IPS DF 6.9 (cell line): ENCODE measurements around the gene ZNF25.
A peak's percentile ranks its signal among the peaks of the same experiment; 100 is the strongest.
"Not testable (repeated sequence)": the region's sequence is repeated elsewhere in the genome, so short reads cannot be mapped to it uniquely, and the experiment has no call there.

Experiments
- DNase-seq: peaks from one replicate; pipeline ENCODE4 v3.0.0-alpha.2; 2013; ENCODE audit warnings: low read depth, low spot score
- H3K27ac ChIP-seq: one replicate; pipeline ENCODE4 v1.5.1; 2013; ENCODE audit warnings: low read length, control low read depth
- H3K27me3 ChIP-seq: 2 replicates; pipeline ENCODE4 v1.6.1; 2013; ENCODE audit warnings: mild to moderate bottlenecking, low read length; ENCODE audit not compliant: control insufficient read depth, insufficient read depth
- H3K36me3 ChIP-seq: 2 replicates; pipeline ENCODE4 v1.6.1; 2013; ENCODE audit warnings: low read length; ENCODE audit not compliant: control insufficient read depth, insufficient read depth
- H3K4me1 ChIP-seq: 2 replicates; pipeline ENCODE4 v1.6.1; 2013; ENCODE audit warnings: low read length; ENCODE audit not compliant: control insufficient read depth, insufficient read depth
- H3K4me3 ChIP-seq: 2 replicates; pipeline ENCODE4 v1.5.1; 2013; ENCODE audit warnings: mild to moderate bottlenecking, low read length
- H3K9me3 ChIP-seq: 2 replicates; pipeline ENCODE4 v1.6.1; 2013; ENCODE audit warnings: low read length, inconsistent platforms; ENCODE audit not compliant: control insufficient read depth, insufficient read depth
- WGBS: extraction: QIAGEN DNeasy Blood & Tissue Kit; methylation state at CpG from one replicate; pipeline ENCODE4 v1.1.7; 2013; ENCODE audit warnings: mixed read lengths, missing lambda C conversion rate; ENCODE audit not compliant: insufficient read length, insufficient coverage; 5-methylcytosine and 5-hydroxymethylcytosine counted together

The ZNF25 gene

GRCh38 chr10:37976091-37976879 is at the start of gene ZNF25:
Gene ZNF25, minus strand, starts transcription at chr10:37976647. Its CDS starts 4,925 bp downstream, at chr10:37971722.
- WGBS = no CpG with 5 or more reads among the region's 66 CpGs
- Histone ChIP-seq H3K27ac (no peak within 1 kb of the TSS), H3K4me3 (peak within 1 kb of the TSS; percentile 64)

DNA sequence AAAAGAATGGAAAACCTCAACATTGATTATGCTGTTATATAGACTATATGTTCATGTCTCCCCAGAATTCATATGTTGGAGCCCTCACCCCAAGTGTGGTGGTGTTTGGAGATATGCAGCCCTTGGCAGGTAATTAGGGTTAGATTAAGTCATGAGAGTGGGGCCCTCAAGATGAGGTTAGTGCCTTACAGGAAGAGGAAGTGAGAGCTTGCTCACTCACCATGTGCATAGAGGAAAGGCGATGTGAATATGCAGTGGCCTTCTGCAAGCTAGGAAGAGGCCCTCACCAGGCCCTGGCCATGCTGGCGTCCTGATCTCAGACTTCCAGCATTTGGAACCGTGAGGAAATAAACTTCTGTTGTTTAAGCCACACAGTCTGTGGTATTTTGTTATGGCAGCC is 48.8 kb upstream of the ZNF25 start:
- Histone ChIP-seq H3K9me3 (no peaks in the 10 kb centered on the region), H3K27me3 (no peaks in the 10 kb centered on the region), H3K4me1 (no peaks in the 10 kb centered on the region), H3K4me3 (no peak overlapping the region), H3K27ac (no peak overlapping the region), H3K36me3 (no peaks in the 10 kb centered on the region)
- DNase-seq = no peak
- no CpG with 5 or more reads among the region's 3 CpGs for WGBS

More at GRCh38 chr10:37976091-37976879, at the start of gene ZNF25:
- Histone ChIP-seq H3K27me3 (no peaks in the 10 kb centered on the region), H3K36me3 (no peaks in the 10 kb centered on the region), H3K9me3 (no peaks in the 10 kb centered on the region; the same call in 1 of the 2 replicates), H3K4me1 (no peaks in the 10 kb centered on the region)
- peak; percentile 97 for DNase-seq

- not testable (repeated sequence) for H3K4me3 ChIP-seq, H3K27ac ChIP-seq, H3K27me3 ChIP-seq, DNase-seq, H3K9me3 ChIP-seq, H3K36me3 ChIP-seq, H3K4me1 ChIP-seq
- no CpG with 5 or more reads among the region's 4 CpGs for WGBS
Observed at GRCh38 chr10:38019124-38019523, 42.7 kb upstream of the ZNF25 start.

- Histone ChIP-seq H3K4me1 (no peaks in the 10 kb centered on the region), H3K27me3 (no peaks in the 10 kb centered on the region), H3K36me3 (peaks cover 2% of the 10 kb centered on the region; the same call in 1 of the 2 replicates), H3K9me3 (no peaks in the 10 kb centered on the region), H3K27ac (no peak overlapping the region), H3K4me3 (no peak overlapping the region)
- DNase-seq = no peak
- no CpG with 5 or more reads among the region's 1 CpG for WGBS
Observed at GRCh38 chr10:38016354-38016753, 39.9 kb upstream of the ZNF25 start.

- Histone ChIP-seq H3K4me3 (peak within 1 kb of the TSS; percentile 62; the same call in 1 of the 2 replicates), H3K27ac (no peak within 1 kb of the TSS), H3K36me3 (no peaks in the 10 kb centered on the region), H3K9me3 (no peaks in the 10 kb centered on the region), H3K27me3 (0 out of 2 replicates have a peak, but pooled peaks cover 1% of the 10 kb centered on the region), H3K4me1 (no peaks in the 10 kb centered on the region)
- WGBS = no CpG with 5 or more reads among the region's 46 CpGs
- peak; percentile 75 for DNase-seq
Observed at GRCh38 chr10:38010119-38010903, 33.9 kb upstream of the ZNF25 start, which contains the start of gene ZNF33A. Gene ZNF33A, plus strand, starts transcription at chr10:38010675. Its CDS starts 1,667 bp downstream, at chr10:38012342.

DNA sequence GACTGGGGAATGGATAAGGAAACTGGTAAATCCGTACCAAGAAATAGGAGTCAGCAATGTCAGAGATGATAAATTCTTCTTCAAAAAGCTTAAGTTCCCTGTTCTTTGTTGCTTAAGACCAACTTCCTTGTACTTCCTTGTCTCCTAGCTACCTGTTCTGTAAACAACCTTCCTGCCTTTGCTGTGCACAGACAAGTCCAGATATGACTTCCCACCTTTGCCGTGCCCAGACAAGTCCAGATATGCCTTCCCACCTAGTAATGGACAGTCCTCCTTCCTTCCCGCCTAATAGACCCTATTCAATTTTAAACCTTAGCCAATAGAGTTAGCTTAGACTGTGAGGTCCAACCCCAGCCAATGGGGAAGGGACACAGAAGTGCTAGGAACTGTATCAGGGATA is 31.5 kb upstream of the ZNF25 start:
- WGBS = no CpG with 5 or more reads among the region's 3 CpGs
- DNase-seq = no peak
- Histone ChIP-seq H3K27me3 (0 out of 2 replicates have a peak, but pooled peaks cover 1% of the 10 kb centered on the region), H3K36me3 (no peaks in the 10 kb centered on the region), H3K4me1 (no peaks in the 10 kb centered on the region), H3K27ac (no peak overlapping the region), H3K4me3 (no peak overlapping the region), H3K9me3 (peaks cover 1% of the 10 kb centered on the region; the same call in 1 of the 2 replicates)

- H3K9me3 ChIP-seq = peaks cover 3% of the 10 kb centered on the region; the same call in 1 of the 2 replicates
- H3K27ac ChIP-seq = no peak overlapping the region
- no peaks in the 10 kb centered on the region for H3K4me1 ChIP-seq
- 0 out of 2 replicates have a peak, but pooled peaks cover 1% of the 10 kb centered on the region for H3K27me3 ChIP-seq
- H3K36me3 ChIP-seq = no peaks in the 10 kb centered on the region
- no peak for DNase-seq
- no peak overlapping the region for H3K4me3 ChIP-seq
Observed at GRCh38 chr10:38007551-38007950, 31.1 kb upstream of the ZNF25 start.

GRCh38 chr10:38003588-38003987 is 27.1 kb upstream of the ZNF25 start:
- no peak for DNase-seq
- Histone ChIP-seq H3K27me3 (0 out of 2 replicates have a peak, but pooled peaks cover 1% of the 10 kb centered on the region), H3K9me3 (peaks cover 3% of the 10 kb centered on the region; the same call in 1 of the 2 replicates), H3K4me1 (no peaks in the 10 kb centered on the region), H3K27ac (no peak overlapping the region), H3K4me3 (no peak overlapping the region), H3K36me3 (no peaks in the 10 kb centered on the region)
- no CpG with 5 or more reads among the region's 1 CpG for WGBS

GRCh38 chr10:38003026-38003425 is 26.6 kb upstream of the ZNF25 start:
- DNase-seq = no peak
- Histone ChIP-seq H3K27me3 (0 out of 2 replicates have a peak, but pooled peaks cover 1% of the 10 kb centered on the region), H3K4me3 (no peak overlapping the region), H3K27ac (no peak overlapping the region), H3K4me1 (no peaks in the 10 kb centered on the region), H3K36me3 (no peaks in the 10 kb centered on the region), H3K9me3 (peaks cover 3% of the 10 kb centered on the region; the same call in 1 of the 2 replicates)
- no CpG with 5 or more reads among the region's 6 CpGs for WGBS

- not testable (repeated sequence) for H3K4me3 ChIP-seq, H3K36me3 ChIP-seq, H3K4me1 ChIP-seq, H3K27me3 ChIP-seq, DNase-seq, H3K27ac ChIP-seq, H3K9me3 ChIP-seq
- WGBS = no CpG with 5 or more reads among the region's 1 CpG
Observed at GRCh38 chr10:38000474-38000873, 24.0 kb upstream of the ZNF25 start.
